ENCODE measurements around the gene CPSF4.

DNA sequence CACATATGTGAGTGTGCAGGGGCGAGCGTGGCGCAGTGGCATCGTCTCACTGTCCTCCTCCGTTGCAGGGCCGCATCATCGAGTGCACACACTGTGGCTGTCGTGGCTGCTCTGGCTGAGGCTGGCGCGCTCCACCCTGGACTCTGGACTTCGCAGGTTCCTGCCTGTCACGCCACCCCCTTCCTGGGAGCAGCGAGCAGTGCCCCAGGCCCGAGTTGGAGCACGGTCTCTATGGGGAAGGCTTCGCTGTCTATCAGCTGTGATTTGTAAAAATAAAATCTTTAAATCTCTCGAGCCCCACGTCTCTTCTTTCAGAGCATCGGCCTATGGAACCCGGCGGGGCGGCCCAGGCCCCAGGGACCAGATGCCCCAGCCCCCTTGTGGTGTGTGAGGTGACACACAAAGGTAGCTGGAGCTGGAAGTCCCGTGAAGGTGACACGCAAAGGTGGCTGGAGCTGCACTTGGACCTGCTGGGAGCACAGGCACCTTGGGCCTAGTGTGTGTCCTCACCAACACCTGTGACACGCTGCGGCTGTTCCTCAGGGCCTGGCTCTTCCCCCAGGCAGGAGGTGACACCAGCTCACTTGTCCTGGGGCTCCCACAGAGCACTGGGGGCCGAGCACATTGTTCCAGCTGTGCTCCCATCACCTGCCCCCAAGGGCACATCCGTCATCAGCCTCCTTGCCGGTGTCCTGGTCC is 19.3 kb upstream of the CPSF4 start:
- TF ChIP-seq, protein P1, sequence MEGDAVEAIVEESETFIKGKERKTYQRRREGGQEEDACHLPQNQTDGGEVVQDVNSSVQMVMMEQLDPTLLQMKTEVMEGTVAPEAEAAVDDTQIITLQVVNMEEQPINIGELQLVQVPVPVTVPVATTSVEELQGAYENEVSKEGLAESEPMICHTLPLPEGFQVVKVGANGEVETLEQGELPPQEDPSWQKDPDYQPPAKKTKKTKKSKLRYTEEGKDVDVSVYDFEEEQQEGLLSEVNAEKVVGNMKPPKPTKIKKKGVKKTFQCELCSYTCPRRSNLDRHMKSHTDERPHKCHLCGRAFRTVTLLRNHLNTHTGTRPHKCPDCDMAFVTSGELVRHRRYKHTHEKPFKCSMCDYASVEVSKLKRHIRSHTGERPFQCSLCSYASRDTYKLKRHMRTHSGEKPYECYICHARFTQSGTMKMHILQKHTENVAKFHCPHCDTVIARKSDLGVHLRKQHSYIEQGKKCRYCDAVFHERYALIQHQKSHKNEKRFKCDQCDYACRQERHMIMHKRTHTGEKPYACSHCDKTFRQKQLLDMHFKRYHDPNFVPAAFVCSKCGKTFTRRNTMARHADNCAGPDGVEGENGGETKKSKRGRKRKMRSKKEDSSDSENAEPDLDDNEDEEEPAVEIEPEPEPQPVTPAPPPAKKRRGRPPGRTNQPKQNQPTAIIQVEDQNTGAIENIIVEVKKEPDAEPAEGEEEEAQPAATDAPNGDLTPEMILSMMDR (conservative IDR thresholded peaks at IDR 0.05; ENCODE audit: low read length), result no peak
- no peak for TF ChIP-seq EZH2phosphoT487 (IDR thresholded peaks at IDR 0.05; ENCODE audit: borderline replicate concordance, low read depth, low read length)
